Upper lobe of left lung (tissue), 4 donors: ENCODE measurements around the gene CACNG5.

Source experiments
- CTCF ChIP-seq, 6 experiments: fragments of 450-650 bp in 4 of 6; fragments of 200-600 bp in 2 of 6; sonication (generic) in 2 of 6; IDR thresholded peaks; one replicate each; pipeline ENCODE4 v1.5.1; 2016 to 2019; ENCODE audit warnings: antibody characterized with exemption in 6 of 6
- EP300 ChIP-seq, 4 donors: sonication (generic); formaldehyde crosslinking; IDR thresholded peaks; one replicate each; pipeline ENCODE4 v1.5.1; 2017; ENCODE audit warnings: antibody characterized with exemption in 4 of 4, control low read depth in 2 of 4

DNA sequence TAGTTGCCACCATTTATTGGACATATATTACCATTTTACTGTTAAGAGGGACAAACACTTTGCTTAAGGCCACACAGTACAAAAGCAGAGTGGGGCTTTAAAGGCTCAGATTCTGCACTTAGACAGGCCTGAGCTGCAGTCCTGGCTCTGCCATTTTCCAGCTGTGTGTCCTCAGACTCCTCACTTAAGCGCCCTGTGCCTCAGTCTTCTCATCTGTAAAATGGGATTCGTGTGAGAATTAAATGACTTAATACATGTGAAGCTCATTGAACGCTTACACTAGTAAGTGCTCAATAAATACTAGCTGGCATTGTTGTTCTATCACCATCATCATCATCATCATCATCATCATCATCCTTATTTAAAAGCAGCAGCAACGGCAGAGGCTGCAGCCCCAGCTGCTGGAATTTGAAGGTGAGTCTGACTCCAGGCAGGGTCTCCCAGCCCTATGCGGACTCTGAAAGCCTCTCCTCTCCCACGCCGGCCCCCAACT lies 445 bp upstream of the CACNG5 start:
- TF ChIP-seq CTCF (IDR thresholded peaks at IDR 0.05) (no peak), EP300 (IDR thresholded peaks at IDR 0.05) (no peak)
